ENCODE measurements around the gene MYH2. TPM values are rescaled to one million over a fixed set of nuclear protein-coding genes. Genes with fewer than 3 reads are reported as not detected.

MYH2 gene
- total and polyA plus RNA-seq, 2 of the 13 experiments (the other 11 are each of a cell fraction or from before 2014, with no cell fraction given), result not detected

DNA sequence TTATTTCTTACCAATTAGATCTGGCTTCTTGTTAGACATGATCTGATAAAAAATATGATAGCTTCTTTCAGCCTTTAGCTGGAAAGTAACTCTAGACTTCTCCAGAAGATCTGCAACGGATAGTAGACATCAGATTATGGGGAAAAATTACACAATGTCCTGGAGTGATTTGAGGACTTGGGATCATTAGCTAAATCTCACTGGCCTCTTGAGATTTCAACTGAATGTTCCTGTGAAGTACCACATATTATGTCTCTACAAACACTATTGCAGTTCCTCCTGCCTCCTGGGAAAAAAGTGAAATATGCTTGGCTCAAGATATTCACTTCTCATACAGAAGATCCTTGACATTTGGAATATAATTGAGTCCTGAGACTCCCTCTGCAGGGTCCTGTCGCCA lies 36.6 kb downstream of the MYH2 start:
- Histone ChIP-seq H4K20me1 (ENCODE audit: insufficient read depth, low read length) (no peaks in the 10 kb centered on the region), H3K27ac (ENCODE audit: extremely low read length, insufficient read depth, low read length) (no peak overlapping the region), H3K36me3 (replicated peaks in 1 of 2; ENCODE audit: control insufficient read depth in 1 of 2, insufficient read depth in 2 of 2, low read length in 2 of 2) (no peaks in the 10 kb centered on the region), H3K4me2 (ENCODE audit: low read depth, low read length) (no peak overlapping the region), H3K9me3 (ENCODE audit: low read length) (no peaks in the 10 kb centered on the region), H3K79me2 (ENCODE audit: insufficient read depth, low read length) (no peaks in the 10 kb centered on the region), H2AFZ (ENCODE audit: low read length) (no peak overlapping the region), H3K27me3 (ENCODE audit: control insufficient read depth in 1 of 2, insufficient read depth in 2 of 2, low read length in 2 of 2) (peaks cover 0 to 15% of the 10 kb centered on the region in 2 experiments; a peak in 1 of 5 replicates), H3K4me1 (ENCODE audit: insufficient read depth, low read length) (peaks cover 10% of the 10 kb centered on the region), H3K4me3 (replicated peaks in 1 of 3; ENCODE audit: insufficient read depth in 1 of 3, low read depth in 2 of 3, low read length in 3 of 3) (no peak overlapping the region), H3K9ac (ENCODE audit: insufficient read depth, low read depth, low read length) (no peak overlapping the region)
- intact Hi-C loops (cut with micrococcal nuclease; ENCODE audit: unreplicated experiment) (no loop called here), in situ Hi-C loops (cut with HindIII; ENCODE audit: extremely low pct_ligation_motif_present, low pct_unique_long_range_greater_than_20kb) (no loop called here)
- ChIA-PET POLR2A (no interaction called here), CTCF (ENCODE audit: low intra/inter-chr PET ratio, low total read pairs) (no interaction called here)
- DNase-seq (ENCODE audit: low spot score) (no peak), ATAC-seq (no peak), FAIRE-seq (no peak)
- WGBS (ENCODE audit: low lambda C conversion rate), result 4% methylated on average over 2 of the region's 2 CpGs
- TF ChIP-seq FOXK2 (IDR thresholded peaks at IDR 0.05) (no peak), ZNF772 (CRISPR knock-in tag; IDR thresholded peaks at IDR 0.05) (no peak), ZBTB46 (CRISPR knock-in tag; IDR thresholded peaks at IDR 0.05; ENCODE audit: borderline replicate concordance) (no peak), PLSCR1 (CRISPR knock-in tag; IDR thresholded peaks at IDR 0.05; ENCODE audit: borderline replicate concordance) (no peak), SIX4 (CRISPR knock-in tag; IDR thresholded peaks at IDR 0.05) (no peak), ZNF788 (CRISPR knock-in tag; IDR thresholded peaks at IDR 0.05; ENCODE audit: borderline replicate concordance) (no peak), ZNF430 (CRISPR knock-in tag; IDR thresholded peaks at IDR 0.05) (no peak), RBM22 (optimal IDR thresholded peaks at IDR 0.05; ENCODE audit: low read length) (no peak), ZNF292 (CRISPR knock-in tag; IDR thresholded peaks at IDR 0.05; ENCODE audit: borderline replicate concordance, low read depth) (no peak), CEBPG (CRISPR knock-in tag; IDR thresholded peaks at IDR 0.05) (no peak), ZNF773 (CRISPR knock-in tag; IDR thresholded peaks at IDR 0.05; ENCODE audit: borderline replicate concordance) (no peak), SP5 (CRISPR knock-in tag; IDR thresholded peaks at IDR 0.05; ENCODE audit: borderline replicate concordance, low read depth) (no peak), TFDP1 (CRISPR knock-in tag; IDR thresholded peaks at IDR 0.05; ENCODE audit: borderline replicate concordance) (no peak), SOX6 (IDR thresholded peaks at IDR 0.05) (no peak), SOX6 (CRISPR knock-in tag; IDR thresholded peaks at IDR 0.05) (no peak), KDM6A (CRISPR knock-in tag; IDR thresholded peaks at IDR 0.05; ENCODE audit: low read depth) (no peak), ZMYM2 (CRISPR knock-in tag; IDR thresholded peaks at IDR 0.05) (no peak)
- TF ChIP-seq, protein P1, sequence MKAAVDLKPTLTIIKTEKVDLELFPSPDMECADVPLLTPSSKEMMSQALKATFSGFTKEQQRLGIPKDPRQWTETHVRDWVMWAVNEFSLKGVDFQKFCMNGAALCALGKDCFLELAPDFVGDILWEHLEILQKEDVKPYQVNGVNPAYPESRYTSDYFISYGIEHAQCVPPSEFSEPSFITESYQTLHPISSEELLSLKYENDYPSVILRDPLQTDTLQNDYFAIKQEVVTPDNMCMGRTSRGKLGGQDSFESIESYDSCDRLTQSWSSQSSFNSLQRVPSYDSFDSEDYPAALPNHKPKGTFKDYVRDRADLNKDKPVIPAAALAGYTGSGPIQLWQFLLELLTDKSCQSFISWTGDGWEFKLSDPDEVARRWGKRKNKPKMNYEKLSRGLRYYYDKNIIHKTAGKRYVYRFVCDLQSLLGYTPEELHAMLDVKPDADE (CRISPR knock-in tag; IDR thresholded peaks at IDR 0.05), result no peak
- TF ChIP-seq, protein P2, sequence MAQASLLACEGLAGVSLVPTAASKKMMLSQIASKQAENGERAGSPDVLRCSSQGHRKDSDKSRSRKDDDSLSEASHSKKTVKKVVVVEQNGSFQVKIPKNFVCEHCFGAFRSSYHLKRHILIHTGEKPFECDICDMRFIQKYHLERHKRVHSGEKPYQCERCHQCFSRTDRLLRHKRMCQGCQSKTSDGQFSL (CRISPR knock-in tag; IDR thresholded peaks at IDR 0.05), result no peak
- BruUV-seq (replicated peaks), result no TSS peak

All from HepG2 (cell line).